SU-DHL-6 (cell line): ENCODE measurements around the gene LIMCH1.

Experiments used
- H2AFZ ChIP-seq: fragments of 200-600 bp; sonication (generic); 2 replicates; pipeline ENCODE4 v1.6.1; 2014; ENCODE audit warnings: low read depth, mild to moderate bottlenecking, moderate library complexity, mixed read lengths, antibody characterized with exemption, low read length; ENCODE audit not compliant: severe bottlenecking
- H3F3A ChIP-seq: fragments of 200-600 bp; shearing (Covaris generic); 2 replicates; pipeline ENCODE4 v1.6.0; 2016; ENCODE audit warnings: antibody characterized with exemption, mild to moderate bottlenecking; ENCODE audit not compliant: insufficient read depth
- H3K27ac ChIP-seq: fragments of 200-600 bp; sonication (generic); 2 replicates; pipeline ENCODE4 v1.5.1; 2016; ENCODE audit warnings: low read depth, mild to moderate bottlenecking, low read length, moderate library complexity, mixed read lengths
- H3K27me3 ChIP-seq: fragments of 200-600 bp; sonication (generic), shearing (Covaris generic); 2 replicates; pipeline ENCODE4 v1.6.0; 2014; ENCODE audit warnings: mild to moderate bottlenecking, low read length
- H3K36me3 ChIP-seq: fragments of 200-600 bp; sonication (generic); 2 replicates; pipeline ENCODE4 v1.6.1; 2014; ENCODE audit warnings: mild to moderate bottlenecking, low read length, mixed read lengths
- H3K4me2 ChIP-seq: fragments of 300-600, 200-600 bp; shearing (Covaris generic), sonication (generic); 2 replicates; pipeline ENCODE4 v1.6.0; 2014; ENCODE audit warnings: low read length, low read depth, mild to moderate bottlenecking; ENCODE audit not compliant: poor library complexity, severe bottlenecking
- H3K4me3 ChIP-seq: fragments of 200-600 bp; sonication (generic); 2 replicates; pipeline ENCODE4 v1.5.1; 2014; ENCODE audit warnings: antibody characterized with exemption, low read length, mild to moderate bottlenecking, mixed read lengths; ENCODE audit not compliant: insufficient read depth, poor library complexity, severe bottlenecking
- H3K79me2 ChIP-seq: fragments of 200-600 bp; sonication (generic); 2 replicates; pipeline ENCODE4 v1.6.1; 2014; ENCODE audit warnings: mild to moderate bottlenecking, low read length, moderate library complexity; ENCODE audit not compliant: insufficient read depth
- H3K9ac ChIP-seq: fragments of 200-600 bp; sonication (generic); 2 replicates; pipeline ENCODE4 v1.7.0; 2014; ENCODE audit warnings: mild to moderate bottlenecking, low read length
- H3K9me2 ChIP-seq: fragments of 200-600 bp; sonication (generic); replicated peaks from 2 replicates; pipeline ENCODE4 v1.6.1; 2014; ENCODE audit warnings: low read length; ENCODE audit not compliant: insufficient read depth
- H3K9me3 ChIP-seq: fragments of 200-600 bp; sonication (generic); 2 replicates; pipeline ENCODE4 v1.6.1; 2014; ENCODE audit warnings: low read length, mixed read lengths; ENCODE audit not compliant: insufficient read depth
- H4K20me1 ChIP-seq: fragments of 200-600 bp; sonication (generic); 2 replicates; pipeline ENCODE4 v1.6.1; 2014; ENCODE audit warnings: low read depth, mild to moderate bottlenecking, antibody characterized with exemption, low read length, moderate library complexity, mixed read lengths
- CTCF ChIP-seq: fragments of 200-600 bp; sonication (generic); IDR thresholded peaks from one replicate; pipeline ENCODE4 v1.5.1; 2017; ENCODE audit warnings: antibody characterized with exemption, mild to moderate bottlenecking, low read length, moderate library complexity; ENCODE audit not compliant: insufficient read depth, poor library complexity, severe bottlenecking
- EZH2phosphoT487 ChIP-seq: fragments of 200-600 bp; sonication (generic), shearing (Covaris generic); conservative IDR thresholded peaks from 2 replicates; pipeline ENCODE4 v1.6.1; 2018; ENCODE audit warnings: mild to moderate bottlenecking, antibody characterized with exemption, low read length, moderate library complexity, mixed read lengths

Gene LIMCH1

GRCh38 chr4:41746025-41746439 is 208.1 kb downstream of the LIMCH1 start:
- no peak for TF ChIP-seq EZH2phosphoT487
- TF ChIP-seq CTCF, result no peak
- no peaks in the 10 kb centered on the region for H3K79me2 ChIP-seq
- H4K20me1 ChIP-seq, result no peaks in the 10 kb centered on the region
- no peak overlapping the region for H3K27ac ChIP-seq
- H3K36me3 ChIP-seq, result no peaks in the 10 kb centered on the region
- no peaks in the 10 kb centered on the region for H3F3A ChIP-seq
- no peak overlapping the region for H3K4me3 ChIP-seq
- no peaks in the 10 kb centered on the region for H3K9me2 ChIP-seq
- no peak overlapping the region for H3K9ac ChIP-seq
- H3K27me3 ChIP-seq, result no peaks in the 10 kb centered on the region
- no peak overlapping the region for H3K4me2 ChIP-seq
- H2AFZ ChIP-seq, result no peak overlapping the region
- H3K9me3 ChIP-seq, result no peaks in the 10 kb centered on the region

GRCh38 chr4:41746440-41747229 is 208.7 kb downstream of the LIMCH1 start:
- H3K4me2 ChIP-seq, result no peak overlapping the region
- no peak overlapping the region for H2AFZ ChIP-seq
- no peaks in the 10 kb centered on the region for H4K20me1 ChIP-seq
- no peak overlapping the region for H3K4me3 ChIP-seq
- no peaks in the 10 kb centered on the region for H3K27me3 ChIP-seq
- no peak overlapping the region for H3K9ac ChIP-seq
- no peaks in the 10 kb centered on the region for H3F3A ChIP-seq
- H3K9me2 ChIP-seq, result no peaks in the 10 kb centered on the region
- H3K9me3 ChIP-seq, result no peaks in the 10 kb centered on the region
- no peak overlapping the region for H3K27ac ChIP-seq
- H3K36me3 ChIP-seq, result no peaks in the 10 kb centered on the region
- TF ChIP-seq CTCF, result no peak
- TF ChIP-seq EZH2phosphoT487, result no peak
- no peaks in the 10 kb centered on the region for H3K79me2 ChIP-seq

- Histone ChIP-seq H3K79me2 (no peaks in the 10 kb centered on the region), H4K20me1 (no peaks in the 10 kb centered on the region)
Measured at GRCh38 chr4:41747230-41748055, 209.5 kb downstream of the LIMCH1 start.

More at GRCh38 chr4:41747230-41748055, 209.5 kb downstream of the LIMCH1 start:
- TF ChIP-seq CTCF (no peak), EZH2phosphoT487 (no peak)
- H3F3A ChIP-seq, result no peaks in the 10 kb centered on the region
- H3K4me3 ChIP-seq, result no peak overlapping the region
- H3K9me2 ChIP-seq, result no peaks in the 10 kb centered on the region
- H3K9me3 ChIP-seq, result no peaks in the 10 kb centered on the region
- H3K27ac ChIP-seq, result no peak overlapping the region
- H3K36me3 ChIP-seq, result no peaks in the 10 kb centered on the region
- H3K27me3 ChIP-seq, result no peaks in the 10 kb centered on the region
- no peak overlapping the region for H3K4me2 ChIP-seq
- no peak overlapping the region for H3K9ac ChIP-seq
- H2AFZ ChIP-seq, result no peak overlapping the region
